Astrocyte (in vitro differentiated cells and primary cell): ENCODE data around the gene MINDY3. TPM values are rescaled to one million over a fixed set of nuclear protein-coding genes. Genes with fewer than 3 reads are reported as not detected.

Experiments
- DNase-seq: peaks from one replicate; pipeline ENCODE4 v3.0.0-alpha.2; 2010; ENCODE audit warnings: low read depth
- FAIRE-seq: peaks from 2 replicates; lab custom pipeline; 2011; peaks lifted over from hg19 to GRCh38; lab: Jason Lieb, UNC
- H2AFZ ChIP-seq: 2 replicates; pipeline ENCODE4 v1.6.0; 2012; ENCODE audit warnings: low read depth, low read length, inconsistent platforms
- H3K27ac ChIP-seq: 2 replicates; pipeline ENCODE4 v1.5.1; 2011; ENCODE audit warnings: low read depth, low read length, inconsistent platforms
- H3K27me3 ChIP-seq: 2 replicates; pipeline ENCODE4 v1.6.0; 2011; ENCODE audit warnings: low read length, inconsistent platforms; ENCODE audit not compliant: insufficient read depth
- H3K36me3 ChIP-seq: 2 replicates; pipeline ENCODE4 v1.5.1; 2011; ENCODE audit warnings: low read length, inconsistent platforms; ENCODE audit not compliant: insufficient read depth
- H3K4me1 ChIP-seq: 2 replicates; pipeline ENCODE4 v1.5.1; 2011; ENCODE audit warnings: low read length, inconsistent platforms; ENCODE audit not compliant: insufficient read depth
- H3K4me2 ChIP-seq: 2 replicates; pipeline ENCODE4 v1.6.0; 2012; ENCODE audit warnings: low read length, inconsistent platforms
- H3K4me3 ChIP-seq: 2 replicates; pipeline ENCODE4 v1.5.1; 2011; ENCODE audit warnings: low read depth, mild to moderate bottlenecking, low read length, inconsistent platforms; ENCODE audit not compliant: insufficient read depth
- H3K79me2 ChIP-seq: 2 replicates; pipeline ENCODE4 v1.6.0; 2012; ENCODE audit warnings: mild to moderate bottlenecking, low read length, inconsistent platforms; ENCODE audit not compliant: insufficient read depth
- H3K9ac ChIP-seq: 2 replicates; pipeline ENCODE4 v1.6.0; 2012; ENCODE audit warnings: mild to moderate bottlenecking, low read length, inconsistent platforms
- H3K9me3 ChIP-seq: 2 replicates; pipeline ENCODE4 v1.5.1; 2012; ENCODE audit warnings: low read depth, mild to moderate bottlenecking, low read length, inconsistent platforms; ENCODE audit not compliant: insufficient read depth
- H4K20me1 ChIP-seq: 2 replicates; pipeline ENCODE4 v1.6.0; 2012; ENCODE audit warnings: low read length, inconsistent platforms; ENCODE audit not compliant: insufficient read depth
- H3K27ac Mint-ChIP-seq: one replicate; pipeline ENCODE4 v1.8.0; 2021; ENCODE audit warnings: mild to moderate bottlenecking, mixed read lengths; ENCODE audit not compliant: unreplicated experiment
- H3K27me3 Mint-ChIP-seq: one replicate; pipeline ENCODE4 v1.8.0; 2021; ENCODE audit warnings: low read depth, mixed read lengths; ENCODE audit not compliant: unreplicated experiment
- H3K36me3 Mint-ChIP-seq: one replicate; pipeline ENCODE4 v1.8.0; 2021; ENCODE audit warnings: low read depth, mixed read lengths; ENCODE audit not compliant: unreplicated experiment
- H3K4me1 Mint-ChIP-seq: one replicate; pipeline ENCODE4 v1.8.0; 2021; ENCODE audit warnings: low read depth, mixed read lengths; ENCODE audit not compliant: unreplicated experiment
- H3K4me3 Mint-ChIP-seq: one replicate; pipeline ENCODE4 v1.8.0; 2021; ENCODE audit warnings: mild to moderate bottlenecking, moderate library complexity, mixed read lengths; ENCODE audit not compliant: unreplicated experiment
- H3K9me3 Mint-ChIP-seq: one replicate; pipeline ENCODE4 v1.8.0; 2021; ENCODE audit warnings: mild to moderate bottlenecking, mixed read lengths; ENCODE audit not compliant: unreplicated experiment
- CTCF ChIP-seq: IDR thresholded peaks from 2 replicates; pipeline ENCODE4 v1.5.1; 2011; ENCODE audit warnings: low read depth, mild to moderate bottlenecking, inconsistent platforms, low read length, moderate library complexity; ENCODE audit not compliant: insufficient read depth
- EZH2 ChIP-seq: IDR thresholded peaks from 2 replicates; pipeline ENCODE4 v1.6.1; 2012; ENCODE audit warnings: mild to moderate bottlenecking, low read length, inconsistent platforms; ENCODE audit not compliant: insufficient read depth
- total RNA-seq: library from RNA; stranded (reverse); gene quantifications from 2 replicates; pipeline ENCODE4 v1.2.1, GENCODE V29; 2021

Gene MINDY3
- total RNA-seq, 1 donor from 2014 or later: 28.4 TPM

GRCh38 chr10:15858861-15859281, 1.4 kb downstream of the MINDY3 start:
- H3K4me2 ChIP-seq: peak overlapping the region; percentile 98
- TF ChIP-seq EZH2 (no peak), CTCF (no peak)
- DNase-seq (no peak), FAIRE-seq (no peak)
- Mint-ChIP-seq H3K9me3 (no peaks in the 10 kb centered on the region), H3K36me3 (no peaks in the 10 kb centered on the region), H3K4me1 (peaks cover 10% of the 10 kb centered on the region), H3K4me3 (peak overlapping the region; percentile 73), H3K27me3 (peaks cover 2% of the 10 kb centered on the region), H3K27ac (no peak overlapping the region)
- peaks cover 3% of the 10 kb centered on the region for H3K27me3 ChIP-seq
- H4K20me1 ChIP-seq: peaks cover 31% of the 10 kb centered on the region
- H3K4me1 ChIP-seq: peaks cover 4% of the 10 kb centered on the region
- H3K36me3 ChIP-seq: no peaks in the 10 kb centered on the region
- peak overlapping the region; percentile 93 for H3K4me3 ChIP-seq
- peaks cover 62% of the 10 kb centered on the region for H3K79me2 ChIP-seq
- H2AFZ ChIP-seq: no peak overlapping the region
- H3K27ac ChIP-seq: no peak overlapping the region
- H3K9me3 ChIP-seq: no peaks in the 10 kb centered on the region
- H3K9ac ChIP-seq: no peak overlapping the region

GRCh38 chr10:15857107-15857575, 3.2 kb downstream of the MINDY3 start:
- Histone ChIP-seq H3K79me2 (peaks cover 78% of the 10 kb centered on the region), H3K4me1 (peaks cover 4% of the 10 kb centered on the region), H3K4me2 (no peak overlapping the region), H3K27me3 (no peaks in the 10 kb centered on the region), H4K20me1 (peaks cover 43% of the 10 kb centered on the region), H3K36me3 (no peaks in the 10 kb centered on the region), H2AFZ (no peak overlapping the region), H3K27ac (no peak overlapping the region), H3K9me3 (no peaks in the 10 kb centered on the region), H3K9ac (no peak overlapping the region), H3K4me3 (no peak overlapping the region)
- peaks cover 10% of the 10 kb centered on the region for H3K4me1 Mint-ChIP-seq
- H3K27ac Mint-ChIP-seq: no peak overlapping the region
- DNase-seq (no peak), FAIRE-seq (no peak)
- H3K4me3 Mint-ChIP-seq: no peak overlapping the region
- no peak for TF ChIP-seq EZH2
- TF ChIP-seq CTCF: no peak
- H3K9me3 Mint-ChIP-seq: no peaks in the 10 kb centered on the region
- no peaks in the 10 kb centered on the region for H3K27me3 Mint-ChIP-seq
- H3K36me3 Mint-ChIP-seq: no peaks in the 10 kb centered on the region

- Histone ChIP-seq H4K20me1 (peaks cover 50% of the 10 kb centered on the region), H3K27me3 (no peaks in the 10 kb centered on the region), H2AFZ (no peak overlapping the region), H3K36me3 (no peaks in the 10 kb centered on the region), H3K9me3 (no peaks in the 10 kb centered on the region), H3K79me2 (peaks cover 85% of the 10 kb centered on the region), H3K27ac (no peak overlapping the region), H3K4me1 (peaks cover 4% of the 10 kb centered on the region), H3K4me3 (no peak overlapping the region), H3K4me2 (no peak overlapping the region), H3K9ac (no peak overlapping the region)
- TF ChIP-seq EZH2 (no peak), CTCF (no peak)
- H3K36me3 Mint-ChIP-seq: peaks cover 1% of the 10 kb centered on the region
- H3K4me1 Mint-ChIP-seq: peaks cover 10% of the 10 kb centered on the region
- H3K9me3 Mint-ChIP-seq: peaks cover 2% of the 10 kb centered on the region
- FAIRE-seq: no peak
- no peak overlapping the region for H3K4me3 Mint-ChIP-seq
- no peaks in the 10 kb centered on the region for H3K27me3 Mint-ChIP-seq
- peak overlapping the region; percentile 8 for H3K27ac Mint-ChIP-seq
- DNase-seq: no peak
Measured at GRCh38 chr10:15856328-15857015, 3.8 kb downstream of the MINDY3 start.
